HepG2 (cell line): Measurements from ENCODE around the gene IL22RA1. TPM values are rescaled to one million over a fixed set of nuclear protein-coding genes. Genes with fewer than 3 reads are reported as not detected.

Experiments used
- AFF4 ChIP-seq: sonication (generic); formaldehyde crosslinking; IDR thresholded peaks from 2 replicates; pipeline ENCODE4 v1.4.0; 2020; ENCODE audit warnings: missing genetic modification reagents
- E2F1 ChIP-seq: sonication (generic); formaldehyde crosslinking; IDR thresholded peaks from 2 replicates; pipeline ENCODE4 v1.5.0; 2020; ENCODE audit warnings: missing genetic modification reagents
- ESRRA ChIP-seq: sonication (generic); formaldehyde crosslinking; IDR thresholded peaks from 2 replicates; pipeline ENCODE4 v1.5.1; 2020; ENCODE audit warnings: mild to moderate bottlenecking, low read depth, missing genetic modification reagents
- EZH2 ChIP-seq: conservative IDR thresholded peaks from 2 replicates; pipeline ENCODE4 v1.6.1; 2012; ENCODE audit warnings: mild to moderate bottlenecking, low read depth, low read length, moderate library complexity
- FIP1L1 ChIP-seq: fragments of 200-400 bp; formaldehyde crosslinking; IDR thresholded peaks from 2 replicates; pipeline ENCODE4 v1.6.1; 2018; ENCODE audit warnings: low read depth, mild to moderate bottlenecking, low read length, moderate library complexity, borderline replicate concordance; ENCODE audit not compliant: insufficient read depth
- FOSL1 ChIP-seq: sonication (generic); formaldehyde crosslinking; IDR thresholded peaks from 2 replicates; pipeline ENCODE4 v1.9.0; 2021; ENCODE audit warnings: missing genetic modification reagents, borderline replicate concordance
- HDAC6 ChIP-seq: fragments of 200-600 bp; sonication (generic); IDR thresholded peaks from 2 replicates; pipeline ENCODE4 v1.7.0; 2017; ENCODE audit warnings: mild to moderate bottlenecking, antibody characterized with exemption, low read length, low read depth
- IKZF1 ChIP-seq: fragments of 450-650 bp; IDR thresholded peaks from 2 replicates; pipeline ENCODE4 v1.7.1; 2016
- IKZF4 ChIP-seq: sonication (generic); formaldehyde crosslinking; IDR thresholded peaks from 2 replicates; pipeline ENCODE4 v1.5.1; 2020; ENCODE audit warnings: borderline replicate concordance, mild to moderate bottlenecking, low read depth, missing genetic modification reagents; ENCODE audit errors: not compliant biosample characterization
- ISL2 ChIP-seq: sonication (generic); formaldehyde crosslinking; IDR thresholded peaks from 2 replicates; pipeline ENCODE4 v1.5.0; 2020; ENCODE audit warnings: missing genetic modification reagents
- KAT8 ChIP-seq: IDR thresholded peaks from 2 replicates; pipeline ENCODE4 v1.6.1; 2016; ENCODE audit warnings: missing genetic modification reagents, missing compliant biosample characterization
- KDM3A ChIP-seq: IDR thresholded peaks from 2 replicates; pipeline ENCODE4 v1.6.1; 2018; ENCODE audit warnings: low read depth, missing compliant biosample characterization
- MAX ChIP-seq: IDR thresholded peaks from 2 replicates; pipeline ENCODE4 v1.6.1; 2012; ENCODE audit warnings: inconsistent platforms
- MBNL3 ChIP-seq: fragments of 250-450 bp; sonication (Bioruptor Pico); conservative IDR thresholded peaks from 2 replicates; pipeline ENCODE4 v1.8.0; 2022; ENCODE audit warnings: mild to moderate bottlenecking, inconsistent platforms
- MEIS2 ChIP-seq: sonication (generic); formaldehyde crosslinking; IDR thresholded peaks from 2 replicates; pipeline ENCODE4 v1.9.0; 2021; ENCODE audit warnings: mild to moderate bottlenecking, missing genetic modification reagents
- NR1H2 ChIP-seq: sonication (generic); formaldehyde crosslinking; IDR thresholded peaks from 2 replicates; pipeline ENCODE4 v1.8.1; 2022; ENCODE audit warnings: low read depth, missing genetic modification reagents, borderline replicate concordance
- PLRG1 ChIP-seq: fragments of 450-650 bp; conservative IDR thresholded peaks from 2 replicates; pipeline ENCODE4 v1.6.1; 2016
- RBFOX2 ChIP-seq: fragments of 200-400 bp; formaldehyde crosslinking; IDR thresholded peaks from 2 replicates; pipeline ENCODE4 v1.6.1; 2017; ENCODE audit warnings: low read depth, mild to moderate bottlenecking, low read length
- SRSF1 ChIP-seq: fragments of 200-400 bp; formaldehyde crosslinking; optimal IDR thresholded peaks from 2 replicates; pipeline ENCODE3; 2017; ENCODE audit warnings: mild to moderate bottlenecking, low read depth, low read length, moderate library complexity
- TAF15 ChIP-seq: fragments of 200-400 bp; formaldehyde crosslinking; IDR thresholded peaks from one replicate; pipeline ENCODE4 v1.6.1; 2018; ENCODE audit warnings: mild to moderate bottlenecking, low read depth, low read length; ENCODE audit not compliant: poor library complexity, severe bottlenecking
- TARDBP ChIP-seq: sonication (generic); formaldehyde crosslinking; IDR thresholded peaks from 2 replicates; pipeline ENCODE4 v1.8.0; 2022; ENCODE audit warnings: mild to moderate bottlenecking, missing genetic modification reagents
- TBP ChIP-seq: sonication (generic); formaldehyde crosslinking; IDR thresholded peaks from 2 replicates; pipeline ENCODE4 v1.5.0; 2020; ENCODE audit warnings: missing genetic modification reagents
- TEAD3 ChIP-seq: optimal IDR thresholded peaks from 2 replicates; pipeline ENCODE3; 2016; ENCODE audit warnings: borderline replicate concordance
- ZBTB7B ChIP-seq: sonication (generic); formaldehyde crosslinking; IDR thresholded peaks from 2 replicates; pipeline ENCODE4 v1.4.0; 2020; ENCODE audit warnings: missing genetic modification reagents
- ZNF430 ChIP-seq: sonication (generic); formaldehyde crosslinking; IDR thresholded peaks from 2 replicates; pipeline ENCODE4 v1.9.0; 2021; ENCODE audit warnings: mild to moderate bottlenecking, missing genetic modification reagents
- ZNF431 ChIP-seq: sonication (generic); formaldehyde crosslinking; IDR thresholded peaks from 2 replicates; pipeline ENCODE4 v1.9.0; 2022; ENCODE audit warnings: missing genetic modification reagents, low read depth, mild to moderate bottlenecking, borderline replicate concordance
- ZNF780A ChIP-seq: sonication (generic); formaldehyde crosslinking; IDR thresholded peaks from 2 replicates; pipeline ENCODE4 v1.8.0; 2022; ENCODE audit warnings: mild to moderate bottlenecking, missing genetic modification reagents, moderate library complexity
- polyA plus RNA-seq, 8 experiments: library from polyadenylated mRNA; depleted of rRNA in 3 of 8; stranded (reverse) in 7 of 8; unstranded in 1 of 8; fragments of >200 nt; fragmentation: Illumina TruSeq in 4 of 8; extraction: Trizol in 4 of 8; gene quantifications; 2 replicates each; pipeline versions ENCODE4 v1.2.1 to v1.2.3, GENCODE V29; 2011 to 2016; ENCODE audit warnings: low read depth in 4 of 8, missing spikeins in 1 of 8, mixed read lengths in 1 of 8; ENCODE audit not compliant: insufficient read depth in 1 of 8
- total RNA-seq, 5 experiments: library from RNA; depleted of rRNA; stranded (reverse); fragments of >200 nt; fragmentation: Illumina TruSeq; extraction: Trizol; gene quantifications; 2 replicates each; pipeline ENCODE4 v1.2.3, GENCODE V29; 2016; ENCODE audit warnings: low read depth in 1 of 5

The IL22RA1 gene
- total and polyA plus RNA-seq, 2 of the 13 experiments (the other 11 are each of a cell fraction or from before 2014, with no cell fraction given) = 4.4 to 10.2 TPM

- no peak for TF ChIP-seq TBP
- TF ChIP-seq TARDBP (CRISPR knock-in tag) = no peak
- peak; percentile 46; the same call in 1 of the 2 replicates for TF ChIP-seq ZNF430 (CRISPR knock-in tag)
- TF ChIP-seq MEIS2 (CRISPR knock-in tag) = no peak
- no peak for TF ChIP-seq PLRG1
- no peak for TF ChIP-seq TEAD3 (CRISPR knock-in tag)
- TF ChIP-seq KAT8 (CRISPR knock-in tag) = 0 out of 2 replicates have a peak, but pooled peaks have one; percentile 16
- no peak for TF ChIP-seq EZH2
- peak; percentile 80 for TF ChIP-seq E2F1 (CRISPR knock-in tag)
- no peak for TF ChIP-seq KDM3A
- TF ChIP-seq ESRRA (CRISPR knock-in tag) = no peak
- TF ChIP-seq FOSL1 (CRISPR knock-in tag) = no peak
- no peak for TF ChIP-seq IKZF4 (CRISPR knock-in tag)
- no peak for TF ChIP-seq SRSF1
- no peak for TF ChIP-seq TAF15
- no peak for TF ChIP-seq HDAC6
- TF ChIP-seq ISL2 (CRISPR knock-in tag) = no peak; the same call in 1 of the 2 replicates
- TF ChIP-seq RBFOX2 = no peak
- TF ChIP-seq ZNF431 (CRISPR knock-in tag) = 0 out of 2 replicates have a peak, but pooled peaks have one; percentile 30
- TF ChIP-seq IKZF1 = no peak
- peak; percentile 54; the same call in 1 of the 2 replicates for TF ChIP-seq MAX
- TF ChIP-seq NR1H2 (CRISPR knock-in tag) = no peak
- TF ChIP-seq ZBTB7B (CRISPR knock-in tag) = no peak
- TF ChIP-seq FIP1L1 = no peak
- no peak for TF ChIP-seq MBNL3 (CRISPR knock-in tag)
- no peak for TF ChIP-seq AFF4 (CRISPR knock-in tag)
- no peak for TF ChIP-seq ZNF780A (CRISPR knock-in tag)
Measured at GRCh38 chr1:24186993-24187790, 44.3 kb upstream of the IL22RA1 start, which contains the start of gene IFNLR1 (continued).
